Fibroblast of mammary gland (primary cell): ENCODE measurements around the gene MAZ.

Experiments used
- DNase-seq: peaks from one replicate; pipeline ENCODE4 v3.0.0-alpha.2; 2010; ENCODE audit warnings: low read depth
- H3K4me3 ChIP-seq: 2 replicates; pipeline ENCODE4 v1.5.1; 2011; ENCODE audit warnings: low read depth, mild to moderate bottlenecking, low read length, moderate library complexity; ENCODE audit not compliant: control insufficient read depth
- TF ChIP-seq, protein P1 (sequence below): conservative IDR thresholded peaks from 2 replicates; pipeline ENCODE4 v1.5.1; 2011; ENCODE audit warnings: low read depth, low read length, inconsistent platforms; ENCODE audit not compliant: control insufficient read depth, insufficient read depth

Gene MAZ

DNA sequence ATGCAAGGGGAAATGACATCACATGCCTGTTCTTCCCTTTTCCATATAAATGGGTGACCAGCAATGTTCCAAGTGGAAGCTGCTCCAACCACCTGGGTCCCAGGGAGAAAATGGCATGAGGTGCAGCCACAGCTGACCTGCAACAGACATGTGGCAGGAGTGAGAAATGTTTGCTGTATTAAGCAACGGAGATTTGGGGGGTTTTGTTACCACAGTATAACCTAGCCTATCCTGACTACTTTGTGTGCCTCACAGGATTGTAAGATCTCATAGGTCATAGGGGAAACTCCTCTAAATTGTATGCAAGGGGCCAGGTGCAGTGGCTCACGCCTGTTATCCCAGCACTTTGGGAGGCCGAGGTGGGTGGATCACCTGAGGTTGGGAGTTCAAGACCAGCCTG, 44.7 kb downstream of the MAZ start:
- TF ChIP-seq, protein P1, sequence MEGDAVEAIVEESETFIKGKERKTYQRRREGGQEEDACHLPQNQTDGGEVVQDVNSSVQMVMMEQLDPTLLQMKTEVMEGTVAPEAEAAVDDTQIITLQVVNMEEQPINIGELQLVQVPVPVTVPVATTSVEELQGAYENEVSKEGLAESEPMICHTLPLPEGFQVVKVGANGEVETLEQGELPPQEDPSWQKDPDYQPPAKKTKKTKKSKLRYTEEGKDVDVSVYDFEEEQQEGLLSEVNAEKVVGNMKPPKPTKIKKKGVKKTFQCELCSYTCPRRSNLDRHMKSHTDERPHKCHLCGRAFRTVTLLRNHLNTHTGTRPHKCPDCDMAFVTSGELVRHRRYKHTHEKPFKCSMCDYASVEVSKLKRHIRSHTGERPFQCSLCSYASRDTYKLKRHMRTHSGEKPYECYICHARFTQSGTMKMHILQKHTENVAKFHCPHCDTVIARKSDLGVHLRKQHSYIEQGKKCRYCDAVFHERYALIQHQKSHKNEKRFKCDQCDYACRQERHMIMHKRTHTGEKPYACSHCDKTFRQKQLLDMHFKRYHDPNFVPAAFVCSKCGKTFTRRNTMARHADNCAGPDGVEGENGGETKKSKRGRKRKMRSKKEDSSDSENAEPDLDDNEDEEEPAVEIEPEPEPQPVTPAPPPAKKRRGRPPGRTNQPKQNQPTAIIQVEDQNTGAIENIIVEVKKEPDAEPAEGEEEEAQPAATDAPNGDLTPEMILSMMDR, result no peak
- no peak for DNase-seq
- no peak overlapping the region for H3K4me3 ChIP-seq

DNA sequence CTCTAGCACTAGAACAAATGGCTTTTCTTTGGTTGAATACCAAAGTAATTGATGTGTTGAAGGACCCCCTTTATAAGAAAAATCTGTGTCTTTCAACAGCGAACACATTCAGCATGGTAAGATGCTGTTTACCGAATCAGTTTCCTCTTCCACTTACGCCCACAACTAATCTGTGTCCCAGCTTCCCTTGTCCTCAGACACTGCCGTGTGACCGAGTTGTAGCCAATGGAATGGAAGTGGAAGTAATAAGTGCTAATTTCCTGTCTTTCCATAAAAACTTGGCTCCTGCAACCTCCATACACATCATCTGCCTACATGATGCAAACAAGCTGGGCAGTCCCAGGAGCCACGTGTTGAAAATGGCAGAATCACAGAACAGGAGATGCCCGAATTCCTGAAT, 46.3 kb downstream of the MAZ start:
- TF ChIP-seq, protein P1, result no peak
- no peak overlapping the region for H3K4me3 ChIP-seq
- DNase-seq, result peak; percentile 91

DNA sequence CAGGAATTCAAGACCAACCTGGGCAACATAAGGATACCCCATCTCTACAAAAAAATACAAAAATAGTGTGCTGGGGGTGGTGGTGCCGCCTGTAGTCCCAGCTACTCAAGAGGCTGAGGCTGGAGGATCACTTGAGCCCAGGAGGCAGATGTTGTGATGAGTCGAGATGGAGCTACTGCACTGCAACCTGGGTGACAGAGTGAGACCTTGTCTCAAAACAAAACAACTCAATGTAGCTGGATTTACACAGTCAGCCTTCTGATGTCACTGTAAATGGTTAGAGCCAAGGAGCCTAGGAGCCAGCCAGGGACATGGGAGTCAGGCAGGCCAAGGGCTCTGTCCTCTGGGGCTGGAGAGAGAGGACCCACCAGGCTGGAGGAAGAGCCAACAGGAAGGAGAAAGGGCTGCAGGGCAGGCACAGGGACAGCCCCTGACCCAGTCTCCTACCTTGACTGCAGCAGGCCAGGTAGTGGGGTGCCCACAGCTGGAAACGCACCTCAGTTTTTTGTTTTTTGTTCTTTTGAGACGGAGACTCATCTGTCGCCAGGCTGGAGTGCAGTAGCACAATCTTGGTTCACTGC, 48.3 kb downstream of the MAZ start:
- no peak for DNase-seq
- no peak overlapping the region for H3K4me3 ChIP-seq
- TF ChIP-seq, protein P1, result no peak

DNA sequence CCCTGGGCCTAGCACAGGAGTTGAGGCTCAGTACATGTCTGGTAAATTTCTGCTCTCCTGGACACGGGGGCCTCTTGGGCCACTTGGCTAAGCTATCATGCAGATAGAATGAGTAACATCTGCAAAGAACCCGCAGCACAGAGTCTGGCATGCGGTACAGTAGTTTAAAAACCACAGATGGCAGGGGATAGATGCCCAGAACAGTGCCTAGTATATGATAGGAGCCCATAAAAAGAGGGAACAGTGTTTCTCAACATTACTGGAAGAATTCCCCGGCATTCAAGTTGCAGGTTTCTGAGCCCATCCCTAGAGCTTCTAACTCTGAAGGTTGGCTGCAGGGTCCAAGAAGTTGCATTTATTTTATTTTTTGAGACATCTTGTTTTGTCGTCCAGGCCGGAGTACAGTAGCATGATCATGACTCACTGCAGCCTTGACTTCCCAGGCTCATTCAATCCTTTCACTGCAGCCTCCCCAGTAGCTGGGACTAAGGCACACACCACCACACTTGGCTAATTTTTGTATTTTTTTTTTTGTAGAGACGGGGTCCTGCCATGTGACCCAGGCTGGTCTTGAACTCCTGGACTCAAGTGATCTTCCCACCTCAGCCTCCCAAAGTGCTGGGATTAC, 50.9 kb downstream of the MAZ start:
- DNase-seq, result peak; percentile 89
- TF ChIP-seq, protein P1, result no peak
- H3K4me3 ChIP-seq, result no peak overlapping the region

DNA sequence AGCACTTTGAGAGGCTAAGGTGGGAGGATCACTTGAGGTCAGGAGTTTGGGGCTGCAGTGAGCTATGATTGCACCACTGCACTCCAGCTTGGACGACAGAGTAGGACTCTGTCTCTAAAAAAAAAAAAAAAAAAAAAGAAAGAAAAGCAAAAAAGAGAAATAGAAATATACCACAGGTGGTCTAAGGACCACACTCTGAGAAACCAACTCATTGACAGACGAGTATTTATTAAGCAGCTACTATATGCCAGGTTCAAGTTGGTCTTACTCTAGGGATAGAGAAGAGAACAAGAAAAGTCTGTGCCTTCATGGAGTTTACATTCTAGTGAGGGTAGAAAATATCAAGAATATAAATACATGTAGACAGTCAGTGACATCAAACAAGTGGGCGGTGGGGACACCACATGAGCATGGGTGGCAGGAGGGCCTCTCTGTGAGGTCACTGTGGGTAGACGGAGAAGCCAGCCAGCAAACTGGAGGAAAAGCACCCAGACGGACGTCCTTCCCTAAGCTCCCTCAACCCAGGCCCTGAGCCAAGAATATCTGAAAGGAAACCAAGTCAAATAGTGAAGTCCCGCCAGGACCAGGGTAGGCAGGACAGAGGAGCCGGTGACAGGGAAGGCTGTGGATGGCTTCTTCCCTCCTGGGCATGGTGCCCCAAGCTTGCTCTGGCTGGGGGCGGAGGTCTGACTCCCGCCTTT, 52.0 kb downstream of the MAZ start:
- TF ChIP-seq, protein P1, result no peak
- no peak for DNase-seq
- no peak overlapping the region for H3K4me3 ChIP-seq

DNA sequence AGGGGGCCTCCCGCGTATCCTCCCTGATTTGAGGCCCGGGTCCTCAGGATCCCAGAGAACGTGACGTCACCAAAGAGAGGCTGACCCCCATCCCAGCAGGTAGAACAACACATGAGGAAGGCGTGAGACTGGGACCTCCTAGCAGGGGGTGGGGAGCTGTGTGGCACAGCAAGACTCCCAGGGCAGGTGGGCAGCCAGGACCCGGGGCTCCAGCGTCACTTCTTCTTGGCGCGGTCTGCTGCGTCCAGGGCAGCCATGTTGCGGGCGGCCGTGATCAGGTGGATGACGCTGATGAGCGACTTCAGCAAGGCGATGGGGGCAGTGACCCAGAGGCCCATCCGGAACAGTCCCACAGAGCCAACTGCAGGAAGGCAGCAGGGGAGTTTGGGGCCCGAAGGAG, 52.6 kb downstream of the MAZ start:
- no peak overlapping the region for H3K4me3 ChIP-seq
- TF ChIP-seq, protein P1, result no peak
- no peak for DNase-seq
